Measurements from ENCODE around the gene TTC9B. TPM values are rescaled to one million over a fixed set of nuclear protein-coding genes. Genes with fewer than 3 reads are reported as not detected.
A peak's percentile ranks its signal among the peaks of the same experiment; 100 is the strongest.

The TTC9B gene
- total RNA-seq, 1 donor from 2014 or later: not detected

GRCh38 chr19:40241809-40242384 lies 23.7 kb upstream of the TTC9B start:
- Histone ChIP-seq H3K9me3 (no peaks in the 10 kb centered on the region), H3K36me3 (peaks cover 0 to 51% of the 10 kb centered on the region in 2 donors), H3K4me3 (peak overlapping the region in 1 of 2 donors; percentile 15), H3K4me1 (peaks cover 33% of the 10 kb centered on the region), H3K27me3 (no peaks in the 10 kb centered on the region), H3K27ac (no peak overlapping the region)
- DNase-seq (ENCODE audit: extremely low spot score in 2 of 2): no peak
- TF ChIP-seq POLR2AphosphoS5 (IDR thresholded peaks at IDR 0.05; ENCODE audit: insufficient read depth in 1 of 2, low read depth in 1 of 2) (peak; percentile 68 to 77), POLR2A (IDR thresholded peaks at IDR 0.05) (no peak), CTCF (IDR thresholded peaks at IDR 0.05) (peak in 1 of 3 experiments; percentile 17)
- intact Hi-C loops (cut with DNase I): no loop called here

DNA sequence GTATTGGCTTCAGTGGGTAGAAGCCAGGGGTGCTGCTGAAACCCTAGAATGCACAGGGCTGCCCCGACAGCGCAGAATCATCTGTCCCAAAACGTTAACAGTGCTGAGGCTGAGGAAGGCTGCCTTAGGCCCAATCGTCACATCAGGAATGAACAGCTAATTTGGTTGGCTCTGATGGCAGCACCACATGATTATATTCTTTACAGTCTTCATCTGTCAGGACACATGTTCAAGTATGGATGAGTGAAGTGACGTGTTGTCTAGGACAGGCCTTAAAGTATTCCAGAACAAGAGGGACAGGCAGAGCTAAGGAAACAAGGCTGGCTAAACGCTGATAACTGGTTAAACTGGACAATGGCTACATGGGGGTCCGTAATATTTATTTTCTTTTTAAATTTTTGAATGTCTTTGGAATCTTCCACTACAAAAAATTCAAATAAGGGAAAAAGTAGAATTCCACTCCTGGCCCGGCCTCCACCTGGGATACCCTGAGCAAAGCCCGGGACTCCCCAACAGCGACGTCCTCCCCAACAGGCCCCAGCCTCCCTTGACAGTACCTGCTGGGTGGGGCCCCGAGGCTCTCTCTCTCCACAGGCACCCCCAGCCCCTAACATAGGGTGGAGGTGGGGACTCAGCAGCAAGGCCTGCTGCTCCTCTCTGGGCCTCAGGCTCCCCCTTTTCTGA lies 23.1 kb upstream of the TTC9B start:
- no peak overlapping the region for H3K27ac ChIP-seq
- intact Hi-C loops (cut with DNase I): no loop called here
- no peak overlapping the region for H3K4me3 ChIP-seq
- TF ChIP-seq CTCF (IDR thresholded peaks at IDR 0.05) (no peak), POLR2A (IDR thresholded peaks at IDR 0.05) (no peak), POLR2AphosphoS5 (IDR thresholded peaks at IDR 0.05; ENCODE audit: insufficient read depth in 1 of 2, low read depth in 1 of 2) (no peak)
- peaks cover 30% of the 10 kb centered on the region for H3K4me1 ChIP-seq
- no peaks in the 10 kb centered on the region for H3K27me3 ChIP-seq
- no peaks in the 10 kb centered on the region for H3K9me3 ChIP-seq
- peaks cover 0 to 58% of the 10 kb centered on the region in 2 donors for H3K36me3 ChIP-seq
- no peak for DNase-seq (ENCODE audit: extremely low spot score in 2 of 2)

- Histone ChIP-seq H3K4me1 (peaks cover 20% of the 10 kb centered on the region), H3K27ac (no peak overlapping the region), H3K9me3 (no peaks in the 10 kb centered on the region), H3K36me3 (peaks cover 0 to 67% of the 10 kb centered on the region in 2 donors), H3K27me3 (no peaks in the 10 kb centered on the region), H3K4me3 (no peak overlapping the region)
- intact Hi-C loops (cut with DNase I): no loop called here
- TF ChIP-seq CTCF (IDR thresholded peaks at IDR 0.05) (no peak), POLR2AphosphoS5 (IDR thresholded peaks at IDR 0.05; ENCODE audit: insufficient read depth in 1 of 2, low read depth in 1 of 2) (no peak), POLR2A (IDR thresholded peaks at IDR 0.05) (no peak)
- no peak for DNase-seq (ENCODE audit: extremely low spot score in 2 of 2)
Observed at GRCh38 chr19:40240332-40240731, 22.1 kb upstream of the TTC9B start.

GRCh38 chr19:40239415-40240226 lies 21.4 kb upstream of the TTC9B start:
- Histone ChIP-seq H3K36me3 (peaks cover 0 to 74% of the 10 kb centered on the region in 2 donors), H3K4me3 (no peak overlapping the region), H3K4me1 (peaks cover 20% of the 10 kb centered on the region), H3K27me3 (no peaks in the 10 kb centered on the region), H3K27ac (no peak overlapping the region), H3K9me3 (no peaks in the 10 kb centered on the region)
- DNase-seq (ENCODE audit: extremely low spot score in 2 of 2): no peak
- TF ChIP-seq POLR2A (IDR thresholded peaks at IDR 0.05) (no peak), POLR2AphosphoS5 (IDR thresholded peaks at IDR 0.05; ENCODE audit: insufficient read depth in 1 of 2, low read depth in 1 of 2) (no peak), CTCF (IDR thresholded peaks at IDR 0.05) (no peak)
- intact Hi-C loops (cut with DNase I): no loop called here
